Calu3 (cell line): ENCODE results near the gene WDR82. TPM values are rescaled to one million over a fixed set of nuclear protein-coding genes. Genes with fewer than 3 reads are reported as not detected.

Source experiments
- BruUV-seq: library from RNA; stranded (reverse); fragments of 400-500 nt; replicated peaks from 2 replicates; lab custom pipeline; 2021; lab: Mats Ljungman, UMichigan
- CTCF ChIA-PET: fragments of 300-600 bp; sonication (Branson Sonifier 250); formaldehyde crosslinking; loops from one replicate; lab custom pipeline; 2022; ENCODE audit warnings: antibody characterized with exemption; lab: Charles Lee
- DNase-seq: peaks from one replicate; pipeline ENCODE4 v3.0.0; 2022
- H3K27ac Mint-ChIP-seq: one replicate; pipeline ENCODE4 v1.8.0; 2022; ENCODE audit warnings: mixed read lengths; ENCODE audit not compliant: unreplicated experiment
- H3K27me3 Mint-ChIP-seq: one replicate; pipeline ENCODE4 v1.8.0; 2022; ENCODE audit warnings: mixed read lengths; ENCODE audit not compliant: unreplicated experiment
- H3K36me3 Mint-ChIP-seq: one replicate; pipeline ENCODE4 v1.8.0; 2022; ENCODE audit warnings: mild to moderate bottlenecking, moderate library complexity, mixed read lengths; ENCODE audit not compliant: insufficient read depth, unreplicated experiment
- H3K4me1 Mint-ChIP-seq: one replicate; pipeline ENCODE4 v1.8.0; 2022; ENCODE audit warnings: mild to moderate bottlenecking, low read depth, mixed read lengths; ENCODE audit not compliant: unreplicated experiment
- H3K4me3 Mint-ChIP-seq: one replicate; pipeline ENCODE4 v1.8.0; 2022; ENCODE audit warnings: mild to moderate bottlenecking, low read depth, moderate library complexity, mixed read lengths; ENCODE audit not compliant: unreplicated experiment
- H3K9me3 Mint-ChIP-seq: one replicate; pipeline ENCODE4 v1.8.0; 2022; ENCODE audit warnings: low read depth, mixed read lengths; ENCODE audit not compliant: unreplicated experiment
- CTCF ChIP-seq: fragments of 200-600 bp; IDR thresholded peaks from one replicate; pipeline ENCODE4 v1.8.0; 2022; ENCODE audit warnings: antibody characterized with exemption; ENCODE audit not compliant: unreplicated experiment
- intact Hi-C: fragments of 100-400 bp; cut with micrococcal nuclease; formaldehyde crosslinking; loops from one replicate; pipeline ENCODE4 v1.10.0; 2022; ENCODE audit not compliant: unreplicated experiment
- total RNA-seq: library from RNA; stranded (reverse); gene quantifications from 2 replicates; pipeline ENCODE4 v1.2.3, GENCODE V29; 2022

The WDR82 gene
- total RNA-seq, 1 experiment from 2014 or later = 59.7 TPM

- intact Hi-C loops = no loop called here
- Mint-ChIP-seq H3K9me3 (no peaks in the 10 kb centered on the region), H3K36me3 (peaks cover 54% of the 10 kb centered on the region), H3K4me3 (no peak overlapping the region), H3K27me3 (no peaks in the 10 kb centered on the region), H3K27ac (no peak overlapping the region), H3K4me1 (peaks cover 22% of the 10 kb centered on the region)
- CTCF ChIA-PET = no interaction called here
- BruUV-seq = no TSS peak
- no peak for TF ChIP-seq CTCF
- DNase-seq = no peak
Observed at GRCh38 chr3:52242039-52242438, 36.4 kb downstream of the WDR82 start.

- peak overlapping the region; percentile 89 for H3K27ac Mint-ChIP-seq
- BruUV-seq = no TSS peak
- intact Hi-C loops = no loop called here
- no peak for TF ChIP-seq CTCF
- no peak for DNase-seq
- CTCF ChIA-PET = interaction anchor here (0.5 to 1.2 kb wide), 5 partner anchors 9 to 98 kb away, joined by 4 to 6 read pairs (median 4); no protein-coding TSS in a partner anchor
- peaks cover 22% of the 10 kb centered on the region for H3K4me1 Mint-ChIP-seq
- H3K9me3 Mint-ChIP-seq = no peaks in the 10 kb centered on the region
- H3K4me3 Mint-ChIP-seq = peak overlapping the region; percentile 87
- H3K27me3 Mint-ChIP-seq = no peaks in the 10 kb centered on the region
- peaks cover 50% of the 10 kb centered on the region for H3K36me3 Mint-ChIP-seq
Observed at GRCh38 chr3:52240886-52241370, 37.5 kb downstream of the WDR82 start.

DNA sequence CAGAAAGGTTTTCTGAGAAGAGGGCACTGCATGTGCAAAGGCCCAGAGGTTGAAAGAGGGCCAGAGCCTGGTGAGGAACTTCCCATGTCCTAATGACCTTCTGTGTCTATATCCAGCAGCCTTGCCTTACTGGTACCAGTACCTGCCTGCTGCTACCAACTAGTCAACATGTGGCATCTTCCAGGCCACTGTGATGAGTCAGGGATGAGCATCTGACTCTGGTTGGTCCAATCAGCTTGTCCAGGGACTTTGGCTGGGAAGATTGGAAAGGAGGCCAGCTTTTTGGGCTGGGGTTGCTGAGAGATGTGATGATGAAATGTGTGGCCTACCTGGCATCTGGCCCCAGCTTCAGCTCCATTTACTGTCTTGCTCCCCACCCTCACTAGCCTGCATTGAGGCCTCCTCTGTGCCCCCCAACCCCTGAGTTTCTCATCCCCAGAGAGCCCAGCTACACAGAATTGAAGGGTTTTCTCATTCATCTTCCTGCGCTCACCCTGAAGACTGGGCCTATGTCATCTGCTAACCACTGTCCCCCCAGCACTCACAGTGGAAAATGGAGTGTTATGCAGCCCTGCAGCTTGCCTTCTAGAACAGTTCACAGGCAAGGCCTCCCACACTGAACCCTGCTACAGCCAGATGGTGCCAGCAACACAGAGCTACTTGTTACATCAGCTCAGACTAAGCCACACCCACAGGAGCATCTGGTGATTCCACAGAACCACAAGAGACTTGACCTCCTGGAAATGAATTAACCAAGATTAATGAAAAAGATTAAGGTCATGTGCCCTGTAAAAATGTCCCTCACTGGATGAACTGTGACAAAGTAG is 38.2 kb downstream of the WDR82 start:
- BruUV-seq = no TSS peak
- intact Hi-C loops = no loop called here
- no peak for TF ChIP-seq CTCF
- peak; percentile 42 for DNase-seq
- peak overlapping the region; percentile 89 for H3K27ac Mint-ChIP-seq
- CTCF ChIA-PET = interaction anchor here (0.5 to 1.2 kb wide), 5 partner anchors 8 to 99 kb away, joined by 4 to 6 read pairs (median 4); no protein-coding TSS in a partner anchor
- H3K36me3 Mint-ChIP-seq = peaks cover 48% of the 10 kb centered on the region
- peaks cover 22% of the 10 kb centered on the region for H3K4me1 Mint-ChIP-seq
- peak overlapping the region; percentile 87 for H3K4me3 Mint-ChIP-seq
- H3K9me3 Mint-ChIP-seq = no peaks in the 10 kb centered on the region
- H3K27me3 Mint-ChIP-seq = no peaks in the 10 kb centered on the region

GRCh38 chr3:52238761-52239701 is 39.4 kb downstream of the WDR82 start, which contains the start of gene TWF2:
Gene TWF2, minus strand, starts transcription at chr3:52239158. Its CDS starts 142 bp downstream, at chr3:52239016.
- CTCF ChIA-PET = interaction anchor here (0.7 to 2.0 kb wide), 5 partner anchors 15 to 100 kb away, joined by 3 to 9 read pairs (median 3); no protein-coding TSS in a partner anchor
- peak; percentile 86 for DNase-seq
- Mint-ChIP-seq H3K4me3 (peak within 1 kb of the TSS; percentile 87), H3K9me3 (no peaks in the 10 kb centered on the region), H3K27ac (peak within 1 kb of the TSS; percentile 89), H3K27me3 (no peaks in the 10 kb centered on the region), H3K36me3 (peaks cover 51% of the 10 kb centered on the region), H3K4me1 (peaks cover 22% of the 10 kb centered on the region)
- TF ChIP-seq CTCF = no peak
- intact Hi-C loops = loop anchor here (5.0 kb wide), 1 partner anchor 38 kb away; the partner anchor contains the start of gene WDR82
- BruUV-seq = TSS peak; percentile 84
